DOHH2 (cell line): ENCODE measurements around the gene IDH3B.

Experiments used
- EZH2phosphoT487 ChIP-seq: fragments of 200-600 bp; sonication (generic); IDR thresholded peaks from 2 replicates; pipeline ENCODE4 v1.6.1; 2017; ENCODE audit warnings: borderline replicate concordance, mild to moderate bottlenecking, antibody characterized with exemption, low read length, moderate library complexity, mixed read lengths
- TF ChIP-seq, protein P1 (sequence below): fragments of 200-600 bp; sonication (generic); IDR thresholded peaks from one replicate; pipeline ENCODE4 v1.5.1; 2014; ENCODE audit warnings: antibody characterized with exemption, mild to moderate bottlenecking, low read depth, low read length; ENCODE audit not compliant: poor library complexity, severe bottlenecking

DNA sequence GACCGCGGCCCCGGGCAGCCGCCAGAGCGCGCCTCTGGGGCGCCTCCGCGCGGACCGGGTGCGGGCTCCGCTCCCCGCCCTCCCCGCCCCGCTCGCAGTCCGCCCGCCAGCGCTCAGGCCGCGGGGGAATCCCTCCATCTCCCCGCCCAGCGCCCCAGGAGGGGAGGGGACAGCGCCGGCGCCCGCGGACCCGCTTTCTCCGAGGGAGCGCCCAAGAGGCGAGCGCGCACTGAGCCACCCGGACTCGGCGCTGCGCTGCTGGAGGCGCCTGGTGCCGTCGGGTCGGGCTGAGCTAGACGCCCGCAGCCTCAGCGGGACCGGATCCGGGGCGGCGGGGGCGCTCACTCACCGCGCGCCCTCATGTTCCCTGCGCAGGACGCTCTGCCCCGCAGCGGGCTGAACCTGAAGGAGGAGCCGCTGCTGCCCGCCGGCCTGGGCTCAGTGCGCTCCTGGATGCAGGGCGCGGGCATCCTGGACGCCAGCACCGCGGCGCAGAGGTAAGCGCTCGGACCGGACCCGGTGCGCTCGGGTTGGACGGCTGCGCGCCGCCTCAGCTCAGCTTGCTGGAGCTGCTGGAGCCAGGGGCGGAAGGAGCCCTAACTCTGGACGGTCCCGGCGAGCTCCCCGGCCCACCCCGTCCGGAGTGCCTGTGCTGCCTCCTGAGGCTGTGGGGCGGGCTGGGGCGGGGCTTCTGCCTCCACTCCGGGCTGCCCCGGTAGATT lies 29.4 kb upstream of the IDH3B start:
- TF ChIP-seq, protein P1, sequence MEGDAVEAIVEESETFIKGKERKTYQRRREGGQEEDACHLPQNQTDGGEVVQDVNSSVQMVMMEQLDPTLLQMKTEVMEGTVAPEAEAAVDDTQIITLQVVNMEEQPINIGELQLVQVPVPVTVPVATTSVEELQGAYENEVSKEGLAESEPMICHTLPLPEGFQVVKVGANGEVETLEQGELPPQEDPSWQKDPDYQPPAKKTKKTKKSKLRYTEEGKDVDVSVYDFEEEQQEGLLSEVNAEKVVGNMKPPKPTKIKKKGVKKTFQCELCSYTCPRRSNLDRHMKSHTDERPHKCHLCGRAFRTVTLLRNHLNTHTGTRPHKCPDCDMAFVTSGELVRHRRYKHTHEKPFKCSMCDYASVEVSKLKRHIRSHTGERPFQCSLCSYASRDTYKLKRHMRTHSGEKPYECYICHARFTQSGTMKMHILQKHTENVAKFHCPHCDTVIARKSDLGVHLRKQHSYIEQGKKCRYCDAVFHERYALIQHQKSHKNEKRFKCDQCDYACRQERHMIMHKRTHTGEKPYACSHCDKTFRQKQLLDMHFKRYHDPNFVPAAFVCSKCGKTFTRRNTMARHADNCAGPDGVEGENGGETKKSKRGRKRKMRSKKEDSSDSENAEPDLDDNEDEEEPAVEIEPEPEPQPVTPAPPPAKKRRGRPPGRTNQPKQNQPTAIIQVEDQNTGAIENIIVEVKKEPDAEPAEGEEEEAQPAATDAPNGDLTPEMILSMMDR, result no peak
- no peak for TF ChIP-seq EZH2phosphoT487
